Gastrocnemius medialis (tissue), 4 donors: ENCODE measurements around the gene ADH1B.

Source experiments
- CTCF ChIP-seq, 5 experiments: fragments of 450-650 bp in 3 of 5; fragments of 200-600 bp in 2 of 5; sonication (generic) in 2 of 5; IDR thresholded peaks in 4 of 5; conservative IDR thresholded peaks in 1 of 5; 1 replicate in 4 of 5; 2 replicates in 1 of 5; pipeline ENCODE4 v1.5.1; 2016 to 2019; ENCODE audit warnings: antibody characterized with exemption in 5 of 5, mild to moderate bottlenecking in 3 of 5, moderate library complexity in 3 of 5
- POLR2A ChIP-seq, 2 donors: fragments of 450-650 bp; IDR thresholded peaks; one replicate each; pipeline ENCODE4 v1.6.1; 2017; ENCODE audit warnings: antibody characterized with exemption in 2 of 2, mild to moderate bottlenecking in 2 of 2, moderate library complexity in 2 of 2

DNA sequence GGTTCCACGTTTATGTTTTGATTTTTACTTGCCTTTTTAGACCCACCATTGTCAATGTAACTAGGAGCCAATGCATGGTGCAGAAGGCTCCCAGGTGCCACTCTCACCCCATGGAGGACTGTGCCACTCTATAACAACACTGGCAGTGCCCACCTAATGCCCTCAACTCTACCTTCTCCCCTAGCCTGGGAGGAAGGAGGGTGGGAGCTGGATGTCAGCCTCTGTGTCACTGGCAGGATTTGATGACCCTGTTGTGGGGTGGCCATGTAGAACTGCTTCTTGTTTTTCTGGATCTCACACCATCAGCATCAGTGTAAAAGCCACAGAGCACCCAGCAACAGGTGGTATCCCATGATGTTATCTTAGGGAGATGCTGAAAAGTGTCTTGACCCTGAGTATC, 13.7 kb upstream of the ADH1B start:
- TF ChIP-seq CTCF (IDR thresholded peaks at IDR 0.05 in 4 of 5, conservative IDR thresholded peaks at IDR 0.05 in 1 of 5) (no peak), POLR2A (IDR thresholded peaks at IDR 0.05) (no peak)
